ENCODE results near the gene CLASRP.

DNA sequence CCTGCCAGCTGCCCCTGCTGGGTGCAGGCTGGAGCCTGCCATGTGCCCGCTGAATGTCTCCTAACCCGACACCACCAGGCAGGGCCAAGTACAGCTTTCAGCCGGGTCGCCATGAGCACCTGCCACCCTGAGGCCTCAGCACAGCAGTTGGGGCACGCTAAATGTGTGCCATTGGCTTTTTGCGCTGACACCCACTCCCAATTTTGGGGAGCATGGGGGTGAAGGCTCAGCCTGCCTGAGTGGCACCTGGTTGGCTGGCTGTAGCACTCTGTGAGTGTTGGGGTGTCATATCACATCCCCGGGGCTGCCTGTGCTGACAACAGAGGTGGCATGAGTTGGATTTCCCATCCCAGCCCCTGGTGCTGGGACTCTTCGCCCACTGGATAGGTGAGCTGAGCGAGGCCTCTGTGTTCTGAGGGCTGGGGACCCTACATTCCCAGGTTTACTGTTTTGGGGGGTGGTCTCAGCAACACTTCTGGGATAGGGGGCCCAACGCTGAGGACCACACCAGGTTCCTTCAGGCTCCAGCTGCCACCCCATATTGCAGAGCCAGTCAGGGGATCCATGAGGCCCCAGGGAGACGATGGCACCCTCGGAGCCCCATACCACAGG is 44.8 kb upstream of the CLASRP start:
- TF ChIP-seq, protein P1, sequence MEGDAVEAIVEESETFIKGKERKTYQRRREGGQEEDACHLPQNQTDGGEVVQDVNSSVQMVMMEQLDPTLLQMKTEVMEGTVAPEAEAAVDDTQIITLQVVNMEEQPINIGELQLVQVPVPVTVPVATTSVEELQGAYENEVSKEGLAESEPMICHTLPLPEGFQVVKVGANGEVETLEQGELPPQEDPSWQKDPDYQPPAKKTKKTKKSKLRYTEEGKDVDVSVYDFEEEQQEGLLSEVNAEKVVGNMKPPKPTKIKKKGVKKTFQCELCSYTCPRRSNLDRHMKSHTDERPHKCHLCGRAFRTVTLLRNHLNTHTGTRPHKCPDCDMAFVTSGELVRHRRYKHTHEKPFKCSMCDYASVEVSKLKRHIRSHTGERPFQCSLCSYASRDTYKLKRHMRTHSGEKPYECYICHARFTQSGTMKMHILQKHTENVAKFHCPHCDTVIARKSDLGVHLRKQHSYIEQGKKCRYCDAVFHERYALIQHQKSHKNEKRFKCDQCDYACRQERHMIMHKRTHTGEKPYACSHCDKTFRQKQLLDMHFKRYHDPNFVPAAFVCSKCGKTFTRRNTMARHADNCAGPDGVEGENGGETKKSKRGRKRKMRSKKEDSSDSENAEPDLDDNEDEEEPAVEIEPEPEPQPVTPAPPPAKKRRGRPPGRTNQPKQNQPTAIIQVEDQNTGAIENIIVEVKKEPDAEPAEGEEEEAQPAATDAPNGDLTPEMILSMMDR (conservative IDR thresholded peaks at IDR 0.05; ENCODE audit: low read length), result no peak
- TF ChIP-seq EZH2phosphoT487 (IDR thresholded peaks at IDR 0.05; ENCODE audit: borderline replicate concordance), result no peak
